ENCODE data around the gene BID.
A peak's percentile ranks its signal among the peaks of the same experiment; 100 is the strongest.
"Not testable (repeated sequence)": the region's sequence is repeated elsewhere in the genome, so short reads cannot be mapped to it uniquely, and the experiment has no call there.

The BID gene

GRCh38 chr22:17767233-17768065 is 6.8 kb downstream of the BID start:
- no peak for DNase-seq

DNA sequence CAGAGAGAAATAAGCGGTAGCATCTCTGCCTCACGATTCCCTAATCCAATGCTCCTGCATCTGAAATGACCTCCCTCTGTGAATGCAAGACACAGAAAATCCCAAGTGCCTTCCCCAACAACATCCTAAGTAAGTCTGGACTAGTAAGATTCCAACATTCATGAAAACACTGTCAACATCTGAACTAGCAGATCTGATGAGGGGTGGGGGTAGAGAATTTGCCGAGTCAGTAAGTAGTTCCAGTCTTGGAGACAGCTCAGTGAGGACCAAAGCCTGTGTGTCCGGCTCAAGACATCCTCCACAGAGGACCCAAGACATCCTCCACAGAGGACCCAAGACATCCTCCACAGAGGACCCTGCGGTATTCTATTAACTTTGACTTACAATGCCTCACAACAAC is 9.4 kb downstream of the BID start:
- not testable (repeated sequence) for DNase-seq

GRCh38 chr22:17764036-17764435 is 10.2 kb downstream of the BID start:
- DNase-seq = no peak

DNA sequence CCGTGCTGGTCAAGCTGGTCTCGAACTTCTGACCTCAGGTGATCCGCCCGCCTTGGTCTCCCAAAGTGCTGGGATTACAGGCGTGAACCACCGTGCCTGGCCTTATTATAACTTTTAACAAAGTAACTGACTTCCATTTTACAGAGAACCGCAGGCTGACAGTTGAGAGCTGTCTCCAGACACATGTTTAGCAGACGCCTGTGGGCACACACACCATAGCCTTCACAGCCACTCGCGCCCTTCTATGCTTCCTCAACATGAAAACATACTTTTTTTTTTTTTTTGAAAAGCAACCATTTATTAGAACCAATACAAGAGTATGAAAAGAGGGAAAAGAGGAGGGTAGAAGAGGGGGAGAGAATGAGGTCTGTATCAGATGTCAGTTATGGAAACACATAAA is 10.8 kb downstream of the BID start:
- DNase-seq = not testable (repeated sequence)

DNA sequence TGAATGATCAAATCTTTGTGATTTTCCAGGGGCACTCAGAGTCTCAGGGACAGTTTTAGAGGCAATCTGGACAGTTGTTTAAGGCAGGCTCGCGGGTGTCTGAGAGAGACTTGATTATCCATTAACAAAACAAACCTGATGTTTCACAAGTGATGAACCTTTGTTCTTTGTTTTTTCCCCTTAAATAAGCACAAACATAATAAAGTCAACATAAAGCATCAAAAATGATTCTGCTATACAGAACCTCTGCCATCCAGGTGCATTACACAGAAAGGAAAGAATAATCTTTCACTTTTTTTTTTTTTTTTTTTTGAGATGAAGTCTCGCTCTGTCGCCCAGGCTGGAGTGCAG is 13.2 kb downstream of the BID start:
- DNase-seq = no peak

GRCh38 chr22:17754233-17754925 is 19.9 kb downstream of the BID start:
- DNase-seq = no peak

DNA sequence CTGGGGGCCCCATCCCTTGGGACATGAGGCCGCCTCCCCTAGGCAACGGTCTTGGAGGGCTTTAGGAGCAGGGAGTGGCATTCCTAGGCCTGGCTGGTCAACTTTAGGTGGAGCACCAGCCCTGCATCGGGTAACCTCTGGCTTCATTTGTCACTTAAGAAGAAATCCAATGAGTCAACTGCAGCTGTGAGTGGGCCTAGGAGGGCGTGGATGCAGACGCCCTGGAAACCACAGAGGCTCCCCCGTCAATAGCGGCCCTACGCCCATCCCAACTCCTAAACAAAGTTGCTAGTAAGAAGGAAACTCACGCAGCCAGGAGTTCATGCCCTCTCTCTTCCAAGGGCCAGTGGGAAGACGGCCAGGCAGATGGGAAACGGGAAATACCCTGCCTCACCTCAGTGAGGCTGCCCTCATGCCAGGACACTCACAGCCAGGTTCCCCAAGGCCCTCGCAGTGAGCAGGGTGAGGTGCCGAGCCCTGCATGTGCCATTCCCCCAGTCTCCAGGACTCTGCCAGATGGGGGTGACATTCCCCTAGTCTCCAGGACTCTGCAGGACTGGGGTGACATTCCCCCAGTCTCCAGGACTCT is 20.8 kb downstream of the BID start:
- DNase-seq = no peak

GRCh38 chr22:17751596-17751995 is 22.7 kb downstream of the BID start:
- DNase-seq = no peak

- no peak for DNase-seq
These were observed 24.5 kb downstream of the BID start for GRCh38 chr22:17749605-17750395.

GRCh38 chr22:17748555-17749353 is 25.5 kb downstream of the BID start:
- no peak for DNase-seq

- DNase-seq = no peak
These were observed 27.4 kb downstream of the BID start for GRCh38 chr22:17746916-17747315.

DNA sequence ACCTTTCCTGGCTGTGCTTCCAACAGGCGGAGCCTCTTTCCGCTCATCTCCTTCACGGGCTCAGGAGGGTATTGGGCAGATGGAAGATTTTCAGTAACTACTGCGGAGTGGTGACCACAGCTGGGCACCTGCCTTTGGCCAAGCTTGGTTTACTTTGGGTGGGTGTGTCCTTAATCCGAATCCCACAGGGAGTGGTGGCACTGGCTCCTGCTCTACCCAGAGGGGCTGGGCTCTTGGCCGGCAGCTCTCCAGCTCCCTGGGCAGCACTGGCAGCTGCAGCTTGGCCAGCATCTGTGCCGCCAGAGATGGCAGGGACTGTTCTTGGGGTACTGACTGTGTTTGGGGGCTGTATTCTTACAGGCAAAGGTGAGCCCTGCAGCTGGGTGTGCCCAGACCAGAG is 29.8 kb downstream of the BID start:
- no peak for DNase-seq

GRCh38 chr22:17743661-17744411 is 30.4 kb downstream of the BID start:
- no peak for DNase-seq

- peak; percentile 57 for DNase-seq
These were observed 31.8 kb downstream of the BID start for GRCh38 chr22:17742527-17742902.

DNA sequence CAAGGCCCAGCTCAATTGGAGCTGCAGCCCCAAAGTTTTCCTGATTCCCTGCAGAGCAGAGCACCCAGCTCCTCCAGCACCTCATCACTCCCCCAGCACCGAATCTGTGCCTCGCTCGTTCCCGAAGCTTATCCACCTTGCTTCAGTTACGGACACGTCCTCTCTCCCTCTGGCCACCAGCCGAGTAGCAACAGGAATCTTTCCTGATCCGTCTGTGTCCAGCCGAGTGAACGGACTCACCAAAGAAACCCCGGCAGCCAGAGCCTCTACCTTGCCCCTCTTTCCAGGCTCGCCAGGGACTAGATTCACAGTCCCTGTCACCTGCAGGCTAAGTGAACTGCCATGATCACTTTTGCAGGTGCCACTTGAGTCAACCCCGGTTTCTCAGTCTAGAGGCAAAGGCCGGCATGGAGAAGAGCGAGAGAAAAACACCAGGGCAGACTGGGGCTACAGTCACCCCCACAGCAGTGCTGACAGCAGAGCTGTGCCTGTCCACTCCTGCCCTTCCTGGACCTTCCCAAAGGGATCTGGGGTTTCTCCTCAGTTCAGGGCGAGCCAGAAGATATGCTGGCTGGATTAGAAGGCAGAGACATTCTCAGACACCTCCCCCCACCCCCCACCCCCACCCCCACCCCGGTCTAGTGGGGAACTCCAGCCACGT is 32.3 kb downstream of the BID start:
- DNase-seq = no peak

DNA sequence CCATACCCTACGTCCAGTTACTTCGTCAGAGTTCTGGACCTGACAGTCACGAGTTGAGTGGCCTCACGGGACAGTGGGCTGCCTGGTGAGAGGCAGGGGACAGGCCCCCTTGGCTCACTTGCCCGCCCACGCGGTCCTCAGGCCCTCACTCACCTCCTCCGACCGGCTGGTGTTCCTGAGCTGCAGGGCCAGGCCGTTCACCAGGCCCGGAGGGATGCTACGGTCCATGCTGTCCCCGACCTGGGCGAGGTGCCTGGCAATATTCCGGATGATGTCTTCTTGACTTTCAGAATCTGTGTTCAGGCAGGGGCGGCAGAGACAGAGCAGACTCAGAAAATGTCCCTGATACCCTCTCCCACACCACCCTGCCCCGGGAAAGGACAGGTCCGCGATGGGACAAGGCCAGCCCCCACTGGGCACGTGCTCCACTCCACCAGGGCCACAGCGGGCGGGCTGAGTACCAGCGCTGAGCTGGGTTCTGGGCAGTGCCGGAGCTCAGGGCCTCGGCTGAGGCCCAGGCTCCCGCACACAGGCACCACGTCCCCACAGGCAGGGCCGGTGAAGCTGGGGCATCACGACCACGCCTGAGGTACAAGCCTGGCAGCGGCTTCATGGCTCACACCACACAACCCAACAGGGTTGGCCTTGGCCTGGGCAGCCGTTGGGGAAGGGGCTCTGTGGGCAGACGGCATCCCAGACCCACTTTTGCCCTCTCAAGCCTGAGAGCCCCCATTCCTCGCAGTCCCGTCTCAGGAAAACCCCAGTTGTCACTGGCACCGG is 34.9 kb downstream of the BID start:
- no peak for DNase-seq

DNA sequence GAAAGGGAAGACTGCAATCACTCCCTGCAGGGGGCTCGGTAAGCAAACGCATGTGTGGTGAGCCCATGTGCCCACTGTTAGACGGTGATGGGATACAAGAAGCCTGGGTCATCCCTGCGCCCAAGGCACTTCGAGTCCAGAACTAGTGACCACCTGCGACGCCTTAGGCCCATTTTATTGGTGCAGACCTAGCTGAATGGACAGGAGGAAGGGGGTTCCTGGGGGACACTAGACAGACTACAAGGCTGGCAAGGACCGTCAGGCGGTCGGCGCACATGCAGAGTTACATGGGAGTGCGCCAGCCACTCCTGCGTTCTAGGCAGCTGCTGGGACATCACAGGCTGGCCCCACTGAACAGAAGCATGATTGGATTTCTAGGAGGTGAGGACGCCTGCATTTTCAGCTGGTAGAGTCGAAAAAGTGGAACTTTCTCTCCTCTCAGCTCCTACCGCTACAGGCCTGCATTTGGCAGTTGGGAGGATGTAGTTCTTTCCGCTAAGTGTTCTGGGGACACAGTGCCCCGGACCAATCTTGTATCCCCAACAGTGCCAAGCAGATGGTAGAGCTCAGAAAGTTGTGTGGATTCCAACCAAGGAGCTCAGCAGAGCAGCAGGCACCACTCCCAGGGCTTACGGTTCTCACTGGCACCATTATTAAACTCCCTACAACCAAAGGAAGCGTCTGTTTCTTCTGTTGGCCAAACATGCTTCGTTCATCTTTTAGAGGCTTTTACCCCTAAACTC is 35.7 kb downstream of the BID start:
- DNase-seq = no peak

DNA sequence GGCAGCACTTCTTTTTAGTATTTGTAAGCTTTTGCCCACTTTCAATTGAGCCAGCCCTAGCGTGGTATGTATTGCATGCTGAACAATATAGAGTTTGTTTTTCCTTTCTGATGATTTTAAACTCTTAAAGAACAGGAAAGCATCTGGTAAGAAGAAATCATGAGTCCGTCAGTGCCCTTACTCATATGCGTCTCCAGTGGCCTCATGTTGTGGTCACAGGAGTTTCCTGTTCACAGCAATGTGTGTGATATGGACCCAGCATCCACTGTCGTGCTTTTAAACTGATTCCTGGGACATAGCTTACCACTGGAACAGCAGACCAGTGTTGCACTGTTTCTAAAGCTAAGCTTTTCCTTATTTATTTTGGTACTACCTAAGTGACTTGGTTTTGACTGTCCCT is 40.1 kb downstream of the BID start:
- no peak for DNase-seq

DNA sequence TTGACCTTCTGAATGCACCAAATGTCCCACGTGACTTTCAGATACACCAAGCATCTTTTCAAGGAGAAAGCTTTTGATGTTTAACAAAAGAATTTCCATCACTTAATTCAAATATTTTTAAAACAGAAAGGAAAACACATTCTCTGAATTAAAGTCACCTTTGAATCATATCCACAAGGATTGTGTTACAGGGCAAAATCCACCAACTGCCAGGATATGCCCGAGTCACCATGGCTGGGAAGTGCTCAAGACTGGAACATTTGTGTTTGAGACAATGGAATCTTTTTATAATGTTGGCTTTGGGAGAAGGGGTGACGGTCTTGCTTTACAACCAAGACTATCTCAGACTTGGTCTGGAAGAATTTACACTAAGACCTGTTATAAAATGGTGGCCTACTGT is 40.8 kb downstream of the BID start:
- DNase-seq = no peak

All from NCI-H2171 (cell line).